Uterine smooth muscle cell (primary cell): ENCODE measurements around the gene RP9. TPM values are rescaled to one million over a fixed set of nuclear protein-coding genes. Genes with fewer than 3 reads are reported as not detected.

Experiments used
- total RNA-seq: library from RNA; depleted of rRNA; stranded (reverse); fragments of >200 nt; gene quantifications from 2 replicates; pipeline ENCODE4 v1.2.3, GENCODE V29; 2014

RP9 gene
- total RNA-seq = 12.7 and 24.5 TPM in 2 replicates

GRCh38 chr7:33109005-33109757 lies at the start of gene RP9:
TSS of gene RP9 (minus strand) at chr7:33109404. CDS start at chr7:33109372, 32 bp downstream.

GRCh38 chr7:33128990-33129805 lies 20.0 kb upstream of the RP9 start, which contains the start of gene BBS9:
TSS of gene BBS9 (plus strand) at chr7:33129564. CDS start at chr7:33146253, 16,689 bp downstream.

GRCh38 chr7:33062023-33062781 lies 47.0 kb downstream of the RP9 start, which contains the start of gene NT5C3A:
TSS of gene NT5C3A (minus strand) at chr7:33062776. CDS start at chr7:33062705, 71 bp downstream.

Other genes with a start within 250 kb of the RP9 start
- gene KBTBD2, start 217.6 kb downstream of the RP9 start, total RNA-seq = 39.5 and 56.4 TPM in 2 replicates
- gene FKBP9, start 152.0 kb downstream of the RP9 start, total RNA-seq = 215 and 335 TPM in 2 replicates
- 21.6 and 30.2 TPM in 2 replicates for gene NT5C3A, start 46.6 kb downstream of the RP9 start, total RNA-seq
- gene BBS9, start 20.2 kb upstream of the RP9 start, total RNA-seq = 17.6 and 20.9 TPM in 2 replicates